C4-2B (cell line): Measurements from ENCODE around the gene SLC25A33.

Experiments
- CTCF ChIP-seq: fragments of 450-650 bp; conservative IDR thresholded peaks from 2 replicates; pipeline ENCODE4 v1.5.1; 2017; ENCODE audit warnings: mild to moderate bottlenecking
- ZFX ChIP-seq: fragments of 450-650 bp; IDR thresholded peaks from 2 replicates; pipeline ENCODE4 v1.6.1; 2017

GRCh38 chr1:9610548-9610947 is 71.3 kb downstream of the SLC25A33 start:
- TF ChIP-seq CTCF (no peak), ZFX (no peak)
